ENCODE data around the gene NDUFAF2.
"Not testable (repeated sequence)": the region's sequence is repeated elsewhere in the genome, so short reads cannot be mapped to it uniquely, and the experiment has no call there.

Gene NDUFAF2

GRCh38 chr5:60993875-60994571 is 49.0 kb downstream of the NDUFAF2 start:
- no peak for DNase-seq

- DNase-seq = no peak
Measured at GRCh38 chr5:60996368-60996767, 51.4 kb downstream of the NDUFAF2 start.

- DNase-seq = no peak
Measured at GRCh38 chr5:60997721-60998120, 52.7 kb downstream of the NDUFAF2 start.

- DNase-seq = no peak
Measured at GRCh38 chr5:61000887-61001286, 55.9 kb downstream of the NDUFAF2 start.

GRCh38 chr5:61001647-61002046 is 56.6 kb downstream of the NDUFAF2 start:
- no peak for DNase-seq

GRCh38 chr5:61002611-61003355 is 57.8 kb downstream of the NDUFAF2 start:
- DNase-seq = no peak

- no peak for DNase-seq
Measured at GRCh38 chr5:61004448-61004847, 59.4 kb downstream of the NDUFAF2 start.

- no peak for DNase-seq
Measured at GRCh38 chr5:61009907-61010306, 64.9 kb downstream of the NDUFAF2 start.

GRCh38 chr5:61010467-61011454 is 65.8 kb downstream of the NDUFAF2 start:
- no peak for DNase-seq

GRCh38 chr5:61018062-61018461 is 73.1 kb downstream of the NDUFAF2 start:
- no peak for DNase-seq

- DNase-seq = no peak
Measured at GRCh38 chr5:61019642-61020041, 74.6 kb downstream of the NDUFAF2 start.

GRCh38 chr5:61020415-61020814 is 75.4 kb downstream of the NDUFAF2 start:
- DNase-seq = no peak

- no peak for DNase-seq
Measured at GRCh38 chr5:61023131-61023530, 78.1 kb downstream of the NDUFAF2 start.

GRCh38 chr5:61026004-61026403 is 81.0 kb downstream of the NDUFAF2 start:
- DNase-seq = no peak

GRCh38 chr5:61028382-61028781 is 83.4 kb downstream of the NDUFAF2 start:
- no peak for DNase-seq

- no peak for DNase-seq
Measured at GRCh38 chr5:61029456-61030162, 84.6 kb downstream of the NDUFAF2 start.

- DNase-seq = no peak
Measured at GRCh38 chr5:61030163-61030482, 85.1 kb downstream of the NDUFAF2 start.

GRCh38 chr5:61031301-61031700 is 86.3 kb downstream of the NDUFAF2 start:
- not testable (repeated sequence) for DNase-seq

- DNase-seq = no peak
Measured at GRCh38 chr5:61044545-61044944, 99.5 kb downstream of the NDUFAF2 start.

GRCh38 chr5:61047346-61047745 is 102.3 kb downstream of the NDUFAF2 start:
- no peak for DNase-seq

- DNase-seq = no peak
Measured at GRCh38 chr5:61048534-61048933, 103.5 kb downstream of the NDUFAF2 start.

- DNase-seq = no peak
Measured at GRCh38 chr5:61050292-61050691, 105.3 kb downstream of the NDUFAF2 start.

GRCh38 chr5:61051267-61051666 is 106.3 kb downstream of the NDUFAF2 start:
- DNase-seq = no peak
